ENCODE data around the gene MTA2. TPM values are rescaled to one million over a fixed set of nuclear protein-coding genes. Genes with fewer than 3 reads are reported as not detected.
A peak's percentile ranks its signal among the peaks of the same experiment; 100 is the strongest.
"Not testable (repeated sequence)": the region's sequence is repeated elsewhere in the genome, so short reads cannot be mapped to it uniquely, and the experiment has no call there.

The MTA2 gene
- total RNA-seq, 1 experiment from 2014 or later = 166 TPM

GRCh38 chr11:62592146-62592815 lies 9.4 kb downstream of the MTA2 start:
- H3K27me3 ChIP-seq (ENCODE audit: control insufficient read depth, insufficient read depth, low read length) = no peaks in the 10 kb centered on the region
- H3K4me3 ChIP-seq (ENCODE audit: insufficient read depth, low read depth, low read length) = peak overlapping the region; percentile 51
- DNase-seq = no peak
- peaks cover 26% of the 10 kb centered on the region for H3K36me3 ChIP-seq (replicated peaks; ENCODE audit: control insufficient read depth, insufficient read depth, low read length)

GRCh38 chr11:62591448-62592145 lies 10.1 kb downstream of the MTA2 start, which contains the start of gene TUT1:
TUT1 (minus strand) TSS chr11:62591523; CDS start chr11:62591485, 38 bp downstream.
- H3K4me3 ChIP-seq (ENCODE audit: insufficient read depth, low read depth, low read length) = peak within 1 kb of the TSS; percentile 51
- peak; percentile 93 for DNase-seq
- peaks cover 23% of the 10 kb centered on the region for H3K36me3 ChIP-seq (replicated peaks; ENCODE audit: control insufficient read depth, insufficient read depth, low read length)
- H3K27me3 ChIP-seq (ENCODE audit: control insufficient read depth, insufficient read depth, low read length) = no peaks in the 10 kb centered on the region

- no peak for DNase-seq
- Histone ChIP-seq H3K4me3 (ENCODE audit: insufficient read depth, low read depth, low read length) (no peak overlapping the region), H3K36me3 (replicated peaks; ENCODE audit: control insufficient read depth, insufficient read depth, low read length) (peaks cover 10% of the 10 kb centered on the region), H3K27me3 (ENCODE audit: control insufficient read depth, insufficient read depth, low read length) (no peaks in the 10 kb centered on the region)
These were observed 12.6 kb downstream of the MTA2 start for GRCh38 chr11:62588966-62589637.

GRCh38 chr11:62585356-62585755 lies 16.3 kb downstream of the MTA2 start:
- DNase-seq; H3K4me3 ChIP-seq (ENCODE audit: insufficient read depth, low read depth, low read length); H3K27me3 ChIP-seq (ENCODE audit: control insufficient read depth, insufficient read depth, low read length): not testable (repeated sequence)
- peaks cover 11% of the 10 kb centered on the region for H3K36me3 ChIP-seq (replicated peaks; ENCODE audit: control insufficient read depth, insufficient read depth, low read length)

GRCh38 chr11:62581735-62582134 lies 19.9 kb downstream of the MTA2 start:
- DNase-seq; H3K27me3 ChIP-seq (ENCODE audit: control insufficient read depth, insufficient read depth, low read length); H3K4me3 ChIP-seq (ENCODE audit: insufficient read depth, low read depth, low read length): not testable (repeated sequence)
- peaks cover 15% of the 10 kb centered on the region for H3K36me3 ChIP-seq (replicated peaks; ENCODE audit: control insufficient read depth, insufficient read depth, low read length)

- DNase-seq = no peak
- Histone ChIP-seq H3K36me3 (replicated peaks; ENCODE audit: control insufficient read depth, insufficient read depth, low read length) (peaks cover 19% of the 10 kb centered on the region), H3K27me3 (ENCODE audit: control insufficient read depth, insufficient read depth, low read length) (no peaks in the 10 kb centered on the region), H3K4me3 (ENCODE audit: insufficient read depth, low read depth, low read length) (no peak overlapping the region)
These were observed 20.5 kb downstream of the MTA2 start for GRCh38 chr11:62580959-62581715.

- H3K4me3 ChIP-seq (ENCODE audit: insufficient read depth, low read depth, low read length) = no peak overlapping the region
- peaks cover 17% of the 10 kb centered on the region for H3K36me3 ChIP-seq (replicated peaks; ENCODE audit: control insufficient read depth, insufficient read depth, low read length)
- H3K27me3 ChIP-seq (ENCODE audit: control insufficient read depth, insufficient read depth, low read length) = no peaks in the 10 kb centered on the region
- DNase-seq = no peak
These were observed 22.4 kb downstream of the MTA2 start for GRCh38 chr11:62579252-62579651.

- DNase-seq = no peak
- no peak overlapping the region for H3K4me3 ChIP-seq (ENCODE audit: insufficient read depth, low read depth, low read length)
- peaks cover 17% of the 10 kb centered on the region for H3K36me3 ChIP-seq (replicated peaks; ENCODE audit: control insufficient read depth, insufficient read depth, low read length)
- no peaks in the 10 kb centered on the region for H3K27me3 ChIP-seq (ENCODE audit: control insufficient read depth, insufficient read depth, low read length)
These were observed 23.1 kb downstream of the MTA2 start for GRCh38 chr11:62578541-62578940.

GRCh38 chr11:62577046-62577714 lies 24.5 kb downstream of the MTA2 start:
- Histone ChIP-seq H3K4me3 (ENCODE audit: insufficient read depth, low read depth, low read length) (no peak overlapping the region), H3K36me3 (replicated peaks; ENCODE audit: control insufficient read depth, insufficient read depth, low read length) (peaks cover 17% of the 10 kb centered on the region), H3K27me3 (ENCODE audit: control insufficient read depth, insufficient read depth, low read length) (no peaks in the 10 kb centered on the region)
- DNase-seq = no peak

GRCh38 chr11:62575837-62576236 lies 25.8 kb downstream of the MTA2 start:
- DNase-seq = no peak
- H3K4me3 ChIP-seq (ENCODE audit: insufficient read depth, low read depth, low read length) = no peak overlapping the region
- peaks cover 28% of the 10 kb centered on the region for H3K36me3 ChIP-seq (replicated peaks; ENCODE audit: control insufficient read depth, insufficient read depth, low read length)
- H3K27me3 ChIP-seq (ENCODE audit: control insufficient read depth, insufficient read depth, low read length) = no peaks in the 10 kb centered on the region

- Histone ChIP-seq H3K4me3 (ENCODE audit: insufficient read depth, low read depth, low read length) (peak overlapping the region; percentile 64), H3K27me3 (ENCODE audit: control insufficient read depth, insufficient read depth, low read length) (no peaks in the 10 kb centered on the region), H3K36me3 (replicated peaks; ENCODE audit: control insufficient read depth, insufficient read depth, low read length) (peaks cover 34% of the 10 kb centered on the region)
- DNase-seq = peak; percentile 72
These were observed 26.5 kb downstream of the MTA2 start for GRCh38 chr11:62575156-62575555.

GRCh38 chr11:62574363-62575071 lies 27.1 kb downstream of the MTA2 start:
- peak; percentile 84 for DNase-seq
- Histone ChIP-seq H3K36me3 (replicated peaks; ENCODE audit: control insufficient read depth, insufficient read depth, low read length) (peaks cover 39% of the 10 kb centered on the region), H3K27me3 (ENCODE audit: control insufficient read depth, insufficient read depth, low read length) (no peaks in the 10 kb centered on the region), H3K4me3 (ENCODE audit: insufficient read depth, low read depth, low read length) (peak overlapping the region; percentile 64)

- Histone ChIP-seq H3K36me3 (replicated peaks; ENCODE audit: control insufficient read depth, insufficient read depth, low read length) (peaks cover 40% of the 10 kb centered on the region), H3K27me3 (ENCODE audit: control insufficient read depth, insufficient read depth, low read length) (no peaks in the 10 kb centered on the region), H3K4me3 (ENCODE audit: insufficient read depth, low read depth, low read length) (peak within 1 kb of the TSS; percentile 95)
- DNase-seq = peak; percentile 99
These were observed 27.9 kb downstream of the MTA2 start, which contains the start of gene EEF1G for GRCh38 chr11:62573592-62574362. EEF1G (minus strand) TSS chr11:62573891; CDS start chr11:62573842, 49 bp downstream.

All from H7 (cell line).